Left hindlimb (tissue), 1 donor: Measurements from ENCODE around the gene STAB1.

Source experiments
- DNase-seq: peaks from one replicate; pipeline ENCODE4 v3.0.0-alpha.2; 2018

The STAB1 gene, protein sequence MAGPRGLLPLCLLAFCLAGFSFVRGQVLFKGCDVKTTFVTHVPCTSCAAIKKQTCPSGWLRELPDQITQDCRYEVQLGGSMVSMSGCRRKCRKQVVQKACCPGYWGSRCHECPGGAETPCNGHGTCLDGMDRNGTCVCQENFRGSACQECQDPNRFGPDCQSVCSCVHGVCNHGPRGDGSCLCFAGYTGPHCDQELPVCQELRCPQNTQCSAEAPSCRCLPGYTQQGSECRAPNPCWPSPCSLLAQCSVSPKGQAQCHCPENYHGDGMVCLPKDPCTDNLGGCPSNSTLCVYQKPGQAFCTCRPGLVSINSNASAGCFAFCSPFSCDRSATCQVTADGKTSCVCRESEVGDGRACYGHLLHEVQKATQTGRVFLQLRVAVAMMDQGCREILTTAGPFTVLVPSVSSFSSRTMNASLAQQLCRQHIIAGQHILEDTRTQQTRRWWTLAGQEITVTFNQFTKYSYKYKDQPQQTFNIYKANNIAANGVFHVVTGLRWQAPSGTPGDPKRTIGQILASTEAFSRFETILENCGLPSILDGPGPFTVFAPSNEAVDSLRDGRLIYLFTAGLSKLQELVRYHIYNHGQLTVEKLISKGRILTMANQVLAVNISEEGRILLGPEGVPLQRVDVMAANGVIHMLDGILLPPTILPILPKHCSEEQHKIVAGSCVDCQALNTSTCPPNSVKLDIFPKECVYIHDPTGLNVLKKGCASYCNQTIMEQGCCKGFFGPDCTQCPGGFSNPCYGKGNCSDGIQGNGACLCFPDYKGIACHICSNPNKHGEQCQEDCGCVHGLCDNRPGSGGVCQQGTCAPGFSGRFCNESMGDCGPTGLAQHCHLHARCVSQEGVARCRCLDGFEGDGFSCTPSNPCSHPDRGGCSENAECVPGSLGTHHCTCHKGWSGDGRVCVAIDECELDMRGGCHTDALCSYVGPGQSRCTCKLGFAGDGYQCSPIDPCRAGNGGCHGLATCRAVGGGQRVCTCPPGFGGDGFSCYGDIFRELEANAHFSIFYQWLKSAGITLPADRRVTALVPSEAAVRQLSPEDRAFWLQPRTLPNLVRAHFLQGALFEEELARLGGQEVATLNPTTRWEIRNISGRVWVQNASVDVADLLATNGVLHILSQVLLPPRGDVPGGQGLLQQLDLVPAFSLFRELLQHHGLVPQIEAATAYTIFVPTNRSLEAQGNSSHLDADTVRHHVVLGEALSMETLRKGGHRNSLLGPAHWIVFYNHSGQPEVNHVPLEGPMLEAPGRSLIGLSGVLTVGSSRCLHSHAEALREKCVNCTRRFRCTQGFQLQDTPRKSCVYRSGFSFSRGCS (N-terminal part only)

GRCh38 chr3:52494886-52495495 is at the start of gene STAB1:
Gene STAB1, plus strand, starts transcription at chr3:52495338. Its CDS starts 76 bp downstream, at chr3:52495414.
- no peak for DNase-seq

DNA sequence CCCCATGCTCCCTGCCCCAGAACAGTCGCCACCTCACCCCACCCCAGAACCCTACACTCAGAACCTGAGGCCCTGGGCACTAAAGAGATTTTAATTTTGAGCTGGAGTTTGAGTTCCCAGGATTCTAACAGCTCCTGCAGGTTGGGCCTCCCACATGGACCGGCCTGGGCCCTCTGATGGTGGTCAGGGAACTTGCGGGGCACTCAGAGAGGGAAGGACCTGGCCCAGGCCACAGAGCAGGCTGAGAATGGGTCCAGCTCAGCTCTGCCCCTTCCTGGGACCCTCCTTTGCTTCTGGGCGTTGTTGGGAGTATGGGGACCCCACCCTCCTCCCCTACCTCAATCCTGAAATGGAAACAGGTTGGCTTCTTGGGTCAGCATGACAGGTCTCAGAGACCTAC is 49.1 kb upstream of the STAB1 start:
- no peak for DNase-seq

DNA sequence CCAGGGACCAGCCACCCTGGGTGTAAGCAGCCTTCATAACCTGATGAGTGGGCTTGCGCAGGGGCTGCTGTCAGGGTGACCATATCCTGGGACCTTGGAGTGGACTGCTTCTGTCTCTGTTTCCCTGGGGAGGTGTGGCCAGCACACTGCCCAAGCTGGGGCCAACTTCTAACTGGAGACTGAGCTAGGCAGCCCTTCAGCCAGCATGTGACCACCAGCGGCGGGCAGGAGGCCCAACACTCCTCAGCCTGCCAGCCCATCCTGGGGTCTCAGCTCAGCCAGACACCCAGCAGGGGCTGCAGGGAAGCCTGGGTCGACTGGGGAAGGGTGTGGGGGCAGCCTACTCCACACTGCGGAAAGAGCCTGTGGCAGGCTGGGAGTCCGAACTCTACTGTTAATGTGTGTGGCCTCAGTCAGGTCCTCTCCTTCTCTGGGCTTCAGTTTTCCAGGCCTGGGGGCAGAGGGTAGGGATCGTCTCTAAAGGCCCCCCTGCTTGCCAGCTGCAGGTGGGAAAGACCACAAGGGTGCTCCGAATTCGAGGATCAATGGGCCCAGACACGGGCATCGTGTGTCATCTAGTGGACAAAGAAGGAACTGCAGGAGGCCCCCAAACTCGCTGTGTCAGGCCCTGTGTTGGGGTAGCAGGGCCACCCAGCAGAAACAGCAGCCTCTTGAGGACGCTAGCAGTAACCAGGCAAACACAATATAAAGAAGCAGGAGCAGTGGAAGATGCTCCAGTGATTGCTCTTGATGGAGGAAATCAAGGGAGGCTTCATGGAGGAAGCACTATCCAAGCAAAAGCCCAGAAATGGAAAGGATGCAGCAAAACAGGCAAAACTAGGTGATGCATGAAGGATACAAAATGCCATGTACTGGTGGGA is 48.3 kb upstream of the STAB1 start:
- no peak for DNase-seq

DNA sequence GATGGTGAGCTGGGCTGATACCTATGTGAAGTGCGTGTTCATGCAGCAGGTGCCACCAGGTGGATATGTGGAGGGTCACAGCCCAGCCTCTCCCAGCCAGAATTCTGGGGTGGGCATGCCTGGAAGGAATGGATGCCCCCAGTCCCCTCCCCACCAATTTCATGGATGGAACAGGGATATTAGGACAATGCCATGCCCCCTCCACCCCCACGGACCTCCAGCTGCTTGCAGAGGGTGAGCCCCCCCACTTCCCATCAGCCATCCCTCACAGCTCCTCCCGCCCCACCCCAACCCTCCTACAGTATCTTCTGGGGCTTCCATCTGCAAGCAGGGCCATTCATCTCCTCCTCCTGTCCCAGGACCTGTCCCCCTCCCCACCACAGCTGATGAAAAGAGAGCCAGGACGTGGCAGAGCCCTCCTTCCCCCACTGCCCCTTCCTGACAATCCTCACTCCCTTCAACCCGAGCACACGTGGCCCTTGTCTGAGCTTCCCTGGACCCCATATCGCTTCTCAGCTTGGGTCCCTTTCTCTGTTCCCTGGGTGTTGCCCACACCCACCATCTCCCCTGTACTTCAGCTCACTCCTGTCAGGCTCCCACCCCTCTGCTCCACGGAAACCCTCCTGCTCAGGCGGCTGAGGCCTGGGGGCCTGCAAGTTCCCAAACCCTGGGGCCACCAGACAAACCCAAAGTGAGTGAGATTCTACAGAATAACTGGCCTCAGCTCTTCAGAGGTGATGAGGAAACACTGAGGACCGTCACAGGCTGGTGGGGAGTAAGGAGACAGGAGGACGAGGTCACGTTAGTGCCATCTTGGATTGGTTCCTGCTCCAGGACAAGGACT is 47.4 kb upstream of the STAB1 start:
- peak; percentile 33 for DNase-seq

DNA sequence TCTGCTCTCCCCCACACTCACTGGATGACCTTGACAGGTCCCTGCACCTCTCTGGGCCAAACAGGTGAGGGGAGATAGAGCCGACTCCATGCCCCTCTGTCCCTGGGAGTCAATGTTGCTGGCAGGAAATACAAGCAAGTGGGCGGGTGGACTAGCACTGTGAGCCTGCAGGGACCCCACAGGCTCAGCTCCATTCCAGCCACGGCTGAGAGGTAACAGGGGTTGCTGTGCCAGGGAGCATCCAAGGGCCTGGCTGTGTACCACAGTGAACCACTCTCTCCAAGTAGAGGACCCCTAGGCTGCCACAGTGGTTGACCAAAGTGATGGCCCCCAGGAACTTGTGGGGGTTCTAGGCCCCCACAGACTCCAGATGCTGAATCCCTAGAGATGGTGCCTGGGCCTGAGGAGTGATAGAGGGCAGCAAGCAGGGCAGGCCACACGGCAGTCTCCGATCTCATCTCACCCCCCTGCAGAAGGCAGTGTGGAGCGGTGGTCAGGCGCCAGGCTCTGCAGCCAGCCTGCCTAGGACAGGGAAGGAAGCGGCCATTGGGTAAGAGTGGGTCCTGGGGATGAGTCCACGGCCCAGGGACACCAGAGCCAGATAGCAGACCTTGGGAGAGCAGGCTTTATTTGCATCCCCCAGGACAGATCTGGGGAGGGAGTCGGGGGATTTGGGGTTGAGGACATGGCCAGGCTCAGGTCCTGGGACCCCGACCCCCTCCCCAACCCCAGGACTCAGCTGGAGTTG is 44.5 kb upstream of the STAB1 start:
- DNase-seq = no peak

- DNase-seq = peak; percentile 22
Observed at GRCh38 chr3:52451237-52452083, 43.7 kb upstream of the STAB1 start.

DNA sequence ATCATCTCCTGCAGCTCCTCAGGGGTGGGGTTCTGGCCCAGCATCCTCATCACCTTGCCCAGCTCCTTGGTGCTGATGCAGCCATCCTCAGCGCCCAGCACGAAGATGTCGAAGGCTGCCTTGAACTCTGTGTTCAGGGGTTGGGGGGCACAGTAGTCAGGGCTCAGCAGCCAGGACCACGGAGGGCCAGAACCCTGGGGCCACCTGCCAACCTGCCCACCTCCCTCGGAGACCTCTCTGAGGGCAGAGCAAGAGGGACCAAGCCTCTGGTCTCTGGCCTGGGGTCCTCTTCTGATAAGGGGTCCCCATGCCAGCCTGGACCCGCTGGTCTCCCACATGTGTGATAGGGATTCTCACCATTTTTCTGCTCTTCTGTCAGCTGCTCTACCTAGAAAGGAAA is 43.0 kb upstream of the STAB1 start:
- no peak for DNase-seq

DNA sequence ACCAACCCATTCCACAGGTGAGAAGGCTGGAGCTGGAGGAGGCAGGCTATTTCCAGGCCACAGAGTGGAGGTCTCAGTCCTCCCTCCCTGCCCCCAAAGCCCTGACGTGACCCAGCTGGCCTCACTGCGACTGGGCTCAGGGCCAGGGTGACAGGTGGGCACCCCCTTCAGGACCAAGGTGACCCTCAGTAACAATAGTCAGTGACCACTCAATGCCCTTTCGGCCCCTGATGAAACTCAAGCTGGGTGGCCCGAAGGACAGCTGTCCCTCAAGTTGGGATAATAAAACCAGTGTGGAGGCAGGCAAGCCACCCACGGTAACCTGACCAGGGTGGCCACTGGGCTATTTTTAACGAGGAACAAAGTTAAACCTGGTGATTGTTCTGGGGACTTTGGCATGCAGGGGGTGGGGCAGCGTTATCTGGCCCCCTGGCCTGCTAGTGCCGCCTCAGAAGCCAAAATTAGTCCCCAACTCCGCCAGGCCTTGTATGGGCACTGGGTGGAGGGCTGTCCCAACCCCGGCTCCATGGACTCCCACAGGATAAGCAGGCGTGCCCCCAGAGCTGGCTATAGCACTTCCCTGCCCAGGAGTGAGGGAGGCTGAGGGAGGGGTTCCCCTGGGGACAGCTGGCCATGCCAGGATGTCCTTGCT is 42.4 kb upstream of the STAB1 start:
- DNase-seq = no peak

- DNase-seq = no peak
Observed at GRCh38 chr3:52453496-52454249, 41.5 kb upstream of the STAB1 start, which contains the start of gene TNNC1. Gene TNNC1, minus strand, starts transcription at chr3:52454041. Its CDS starts 26 bp downstream, at chr3:52454015.

DNA sequence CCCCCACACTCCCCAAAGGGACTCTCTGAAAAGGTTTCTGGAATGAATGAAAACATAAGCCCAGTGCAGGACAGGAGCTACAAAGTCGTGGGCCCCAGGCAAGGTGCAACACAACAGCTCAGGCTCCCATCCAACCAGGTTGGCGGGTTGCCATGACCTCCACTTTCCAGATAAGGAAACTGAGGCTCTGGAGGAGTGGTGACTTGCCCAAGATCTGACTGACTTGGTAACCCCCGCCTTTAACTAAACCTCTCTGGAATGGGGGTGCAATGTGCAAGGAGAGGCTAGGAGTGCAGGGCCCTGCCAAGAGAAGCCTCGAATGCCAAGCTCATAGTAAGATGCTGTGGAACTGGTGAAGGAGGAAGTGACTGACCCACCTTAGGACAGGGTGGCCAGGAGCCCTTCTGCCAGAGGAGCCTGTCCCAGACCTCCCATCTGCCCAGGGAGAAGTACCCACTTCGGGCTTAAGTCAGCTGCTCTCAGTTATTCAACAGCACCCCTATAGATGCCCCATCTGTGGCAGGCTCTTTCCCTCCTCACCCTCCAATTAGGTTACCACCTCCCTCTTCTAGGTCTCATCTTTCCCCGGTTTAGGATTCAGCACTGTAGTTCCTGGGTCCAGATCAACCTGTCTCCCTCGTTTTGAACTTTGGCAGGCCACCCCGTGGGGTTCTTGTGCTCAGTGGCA is 40.7 kb upstream of the STAB1 start:
- no peak for DNase-seq

DNA sequence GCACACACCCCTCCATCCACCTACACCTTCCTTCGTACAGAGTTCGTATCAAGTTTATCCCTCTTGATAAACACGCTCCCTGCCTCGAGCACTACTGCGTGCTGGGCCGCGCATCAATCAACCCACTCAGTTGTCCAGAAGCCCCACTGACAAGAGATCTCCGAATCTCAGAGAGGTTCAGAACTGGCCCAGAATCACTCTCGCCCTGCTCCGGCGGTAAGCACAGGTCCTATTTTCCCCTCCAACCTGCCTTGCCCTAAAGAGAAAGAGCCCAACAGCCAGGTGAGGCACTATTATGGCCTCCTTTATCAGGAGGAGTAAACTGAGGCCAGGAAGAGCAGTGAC is 40.2 kb upstream of the STAB1 start:
- DNase-seq = no peak

DNA sequence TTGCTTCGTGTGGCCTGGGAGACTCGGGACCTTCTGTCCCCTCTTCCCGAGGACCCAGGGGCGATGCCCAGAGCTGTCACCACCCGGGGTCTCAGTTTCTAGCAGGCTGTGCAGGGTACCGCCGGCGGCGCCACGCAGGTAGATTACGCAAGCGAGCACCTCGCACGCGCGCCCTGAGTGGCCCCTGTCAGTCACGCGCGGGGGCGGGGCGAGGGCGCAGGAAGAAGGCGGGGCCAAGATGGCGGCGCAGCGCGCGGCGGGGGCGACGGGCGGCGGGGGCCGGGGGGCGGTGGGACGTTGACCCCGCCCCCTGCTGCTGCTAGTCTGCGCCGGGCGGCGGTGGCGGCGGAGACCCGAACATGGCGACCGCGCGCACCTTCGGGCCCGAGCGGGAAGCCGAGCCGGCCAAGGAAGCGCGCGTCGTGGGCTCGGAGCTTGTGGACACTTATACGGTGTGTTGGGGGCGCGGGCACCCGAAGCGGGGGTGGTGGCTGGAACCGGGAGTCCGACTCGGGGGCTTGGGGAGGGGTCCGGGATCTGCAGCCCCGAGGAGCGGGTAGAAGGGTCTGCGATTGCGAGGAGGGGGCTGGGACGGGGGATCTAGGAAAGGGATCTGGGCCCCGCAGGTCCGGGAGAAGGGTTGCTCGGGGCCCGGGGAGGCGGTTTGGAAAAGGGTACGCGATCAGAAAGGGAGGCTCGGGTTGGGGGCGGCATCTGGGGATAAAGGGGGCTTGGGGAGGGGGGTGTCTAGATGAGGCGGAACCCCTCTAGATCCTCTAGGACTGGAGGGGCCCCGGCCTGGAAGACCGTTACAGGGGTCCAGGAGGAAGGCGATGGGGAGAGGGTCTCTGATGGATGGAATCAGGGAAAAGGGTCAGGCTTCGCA is 39.6 kb upstream of the STAB1 start, which contains the start of gene NISCH:
NISCH (plus strand) TSS at position 322 of the 886 bp plus-strand sequence; CDS start at position 360, 38 bp downstream.
- DNase-seq = peak; percentile 91

GRCh38 chr3:52456169-52456799 is 38.9 kb upstream of the STAB1 start:
- peak; percentile 79 for DNase-seq

- no peak for DNase-seq
Observed at GRCh38 chr3:52456800-52457183, 38.3 kb upstream of the STAB1 start.
